ENCODE results near the gene TRIM72. TPM values are rescaled to one million over a fixed set of nuclear protein-coding genes. Genes with fewer than 3 reads are reported as not detected.
A peak's percentile ranks its signal among the peaks of the same experiment; 100 is the strongest.
"Not testable (repeated sequence)": the region's sequence is repeated elsewhere in the genome, so short reads cannot be mapped to it uniquely, and the experiment has no call there.

TRIM72 gene
- total RNA-seq, 4 donors from 2014 or later, result 0.15 to 0.17 TPM; not detected in 2

DNA sequence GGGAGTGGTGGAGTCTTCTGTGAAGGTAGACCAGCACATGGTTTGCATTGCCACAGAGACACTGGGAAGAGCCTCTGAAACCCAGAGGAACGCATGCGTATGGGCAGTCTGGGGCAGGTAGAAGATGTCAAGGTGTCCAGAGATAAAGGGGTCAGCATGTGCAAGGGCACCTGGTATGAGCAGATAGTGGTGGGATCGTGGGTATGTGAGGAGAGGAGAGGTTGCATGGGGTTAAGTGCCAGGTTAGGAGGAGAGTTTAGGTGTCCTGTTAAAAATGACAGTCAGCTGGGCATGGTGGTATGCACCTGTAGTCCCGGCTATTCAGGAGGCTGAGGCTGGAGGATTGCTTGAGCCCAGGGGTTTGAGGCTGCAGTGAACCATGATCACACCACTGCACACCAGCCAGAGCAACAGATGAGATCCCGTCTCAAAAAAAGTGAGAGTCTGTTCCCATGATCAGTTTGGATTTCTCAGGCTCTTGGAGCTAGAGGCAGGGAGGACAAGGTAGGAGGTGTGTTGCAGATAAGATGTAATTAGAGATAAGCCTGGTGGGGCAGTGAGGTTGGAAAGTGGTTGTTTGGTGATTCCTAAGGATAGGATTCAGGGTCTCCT is 14.4 kb upstream of the TRIM72 start:
- no peaks in the 10 kb centered on the region for H3K9me3 ChIP-seq
- no peak overlapping the region for H3K27ac ChIP-seq
- DNase-seq (ENCODE audit: low spot score in 2 of 2), result no peak
- peaks cover 24% of the 10 kb centered on the region for H3K36me3 ChIP-seq
- TF ChIP-seq POLR2AphosphoS5 (IDR thresholded peaks at IDR 0.05) (no peak), EP300 (IDR thresholded peaks at IDR 0.05) (no peak), POLR2A (IDR thresholded peaks at IDR 0.05) (no peak)
- TF ChIP-seq, protein P1, sequence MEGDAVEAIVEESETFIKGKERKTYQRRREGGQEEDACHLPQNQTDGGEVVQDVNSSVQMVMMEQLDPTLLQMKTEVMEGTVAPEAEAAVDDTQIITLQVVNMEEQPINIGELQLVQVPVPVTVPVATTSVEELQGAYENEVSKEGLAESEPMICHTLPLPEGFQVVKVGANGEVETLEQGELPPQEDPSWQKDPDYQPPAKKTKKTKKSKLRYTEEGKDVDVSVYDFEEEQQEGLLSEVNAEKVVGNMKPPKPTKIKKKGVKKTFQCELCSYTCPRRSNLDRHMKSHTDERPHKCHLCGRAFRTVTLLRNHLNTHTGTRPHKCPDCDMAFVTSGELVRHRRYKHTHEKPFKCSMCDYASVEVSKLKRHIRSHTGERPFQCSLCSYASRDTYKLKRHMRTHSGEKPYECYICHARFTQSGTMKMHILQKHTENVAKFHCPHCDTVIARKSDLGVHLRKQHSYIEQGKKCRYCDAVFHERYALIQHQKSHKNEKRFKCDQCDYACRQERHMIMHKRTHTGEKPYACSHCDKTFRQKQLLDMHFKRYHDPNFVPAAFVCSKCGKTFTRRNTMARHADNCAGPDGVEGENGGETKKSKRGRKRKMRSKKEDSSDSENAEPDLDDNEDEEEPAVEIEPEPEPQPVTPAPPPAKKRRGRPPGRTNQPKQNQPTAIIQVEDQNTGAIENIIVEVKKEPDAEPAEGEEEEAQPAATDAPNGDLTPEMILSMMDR (IDR thresholded peaks at IDR 0.05), result no peak
- WGBS, result 90% methylated on average over 5 of the region's 5 CpGs
- H3K4me1 ChIP-seq, result peaks cover 54% of the 10 kb centered on the region
- H3K27me3 ChIP-seq, result no peaks in the 10 kb centered on the region
- no peak overlapping the region for H3K4me3 ChIP-seq

DNA sequence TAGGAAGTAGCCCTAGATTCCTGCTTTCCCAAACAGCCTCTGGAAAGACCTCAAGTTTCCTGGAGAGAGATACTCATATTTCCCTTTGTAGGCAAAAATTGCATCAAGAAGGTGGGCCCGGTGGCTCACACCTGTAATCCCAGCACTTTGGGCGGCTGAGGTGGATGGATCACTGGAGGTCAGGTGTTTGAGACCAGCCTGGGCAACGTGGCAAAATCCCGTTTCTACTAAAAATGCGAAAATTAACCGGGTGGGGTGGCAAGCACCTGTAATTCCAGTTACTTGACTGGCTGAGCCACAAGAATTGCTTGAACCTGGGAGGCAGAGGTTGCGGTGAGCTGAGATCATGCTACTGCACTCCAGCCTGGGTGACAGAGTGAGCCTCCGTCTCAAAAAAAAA is 13.8 kb upstream of the TRIM72 start:
- H3K9me3 ChIP-seq, result not testable (repeated sequence)

DNA sequence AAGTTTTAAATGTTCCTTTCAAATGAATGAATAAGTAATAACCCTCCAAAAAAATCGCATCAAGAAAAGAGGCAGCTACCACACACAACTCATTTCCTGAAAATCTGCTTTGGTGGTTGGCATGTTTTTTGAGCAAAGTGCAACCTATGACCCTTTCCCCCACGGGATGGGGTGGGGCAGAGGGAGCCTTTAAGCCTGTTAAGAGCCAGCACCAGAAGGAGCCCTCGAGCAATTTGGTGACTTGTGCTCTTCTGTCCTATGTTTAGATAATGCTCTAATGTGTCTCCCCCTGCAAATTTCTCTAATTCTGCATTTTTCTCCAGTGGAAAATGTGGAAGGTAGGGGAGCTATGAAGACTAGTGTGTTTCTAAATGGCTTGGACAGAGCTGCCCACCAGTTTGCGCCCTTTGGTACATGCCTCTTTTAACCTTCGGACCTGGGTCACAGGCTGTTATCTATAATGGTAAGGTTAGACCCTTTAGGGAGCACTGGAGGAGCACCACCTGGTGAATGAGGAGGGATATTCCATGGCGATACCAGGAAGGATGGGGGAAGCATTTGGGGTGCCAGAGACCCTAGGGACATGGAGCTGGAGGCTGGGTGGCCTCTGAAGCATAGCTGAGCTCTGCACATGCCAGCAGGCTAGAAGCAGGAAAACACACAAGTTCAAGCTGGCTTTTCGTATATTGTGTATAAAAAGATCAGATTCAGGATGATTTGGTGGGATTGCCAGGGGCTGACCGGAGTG is 12.9 kb upstream of the TRIM72 start:
- Histone ChIP-seq H3K4me3 (peak overlapping the region; percentile 69), H3K27ac (peak overlapping the region; percentile 15), H3K4me1 (peaks cover 54% of the 10 kb centered on the region), H3K36me3 (peaks cover 10% of the 10 kb centered on the region), H3K9me3 (no peaks in the 10 kb centered on the region), H3K27me3 (no peaks in the 10 kb centered on the region)
- TF ChIP-seq POLR2AphosphoS5 (IDR thresholded peaks at IDR 0.05), result no peak
- no peak for TF ChIP-seq EP300 (IDR thresholded peaks at IDR 0.05)
- TF ChIP-seq POLR2A (IDR thresholded peaks at IDR 0.05), result no peak
- TF ChIP-seq, protein P1 (IDR thresholded peaks at IDR 0.05), result no peak
- WGBS, result 44% methylated on average over 8 of the region's 8 CpGs
- no peak for DNase-seq (ENCODE audit: low spot score in 2 of 2)

More for the DNA sequence above, 13.8 kb upstream of the TRIM72 start:
- not testable (repeated sequence) for H3K27ac ChIP-seq; DNase-seq (ENCODE audit: low spot score in 2 of 2); H3K27me3 ChIP-seq; H3K4me3 ChIP-seq
- H3K4me1 ChIP-seq, result peaks cover 54% of the 10 kb centered on the region
- WGBS, result 83% methylated on average over 8 of the region's 8 CpGs
- peaks cover 18% of the 10 kb centered on the region for H3K36me3 ChIP-seq

DNA sequence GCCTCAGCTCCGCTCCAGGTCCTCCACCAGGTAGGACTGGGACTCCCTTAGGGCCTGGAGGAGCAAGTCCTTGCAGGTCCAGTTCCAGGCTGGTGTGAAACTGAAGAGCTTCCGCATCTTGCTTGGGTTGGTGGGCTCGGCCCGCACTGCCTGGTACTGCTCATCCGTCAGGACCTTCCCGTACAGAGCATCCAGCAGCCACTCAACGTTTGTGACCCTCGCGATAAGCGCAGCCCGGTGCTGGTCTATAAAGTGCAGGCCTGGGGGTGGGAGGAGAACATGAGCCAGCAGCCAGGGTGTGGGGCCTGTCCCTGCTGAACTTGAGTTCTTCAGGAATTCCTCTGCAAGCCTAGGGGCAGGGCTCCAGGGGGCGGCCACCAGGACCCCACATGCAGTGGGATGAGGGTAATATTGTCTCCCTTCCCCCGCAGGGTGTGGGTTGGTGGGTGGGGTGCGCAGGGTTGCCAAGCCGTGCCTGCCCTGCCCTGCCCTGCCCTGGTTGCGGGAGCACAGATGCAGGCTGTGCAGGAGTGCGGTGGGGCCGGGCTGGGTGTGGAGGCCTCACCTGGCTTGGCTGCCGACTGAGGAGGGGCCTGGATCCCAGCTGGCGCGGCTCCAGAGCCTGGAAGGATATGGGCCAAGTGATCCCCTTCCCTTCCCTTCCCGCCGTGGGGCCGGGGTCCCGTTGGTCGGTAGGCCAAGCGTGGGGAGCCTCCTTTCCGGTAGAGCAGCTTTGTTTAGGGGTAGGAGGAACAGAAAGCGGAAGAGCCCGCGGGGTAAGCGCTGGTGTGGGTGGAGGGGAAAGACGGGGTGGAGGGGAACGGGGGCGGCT is 12.1 kb upstream of the TRIM72 start:
- 2% methylated on average over 9 of the region's 35 CpGs for WGBS

More for the DNA sequence above, 12.1 kb upstream of the TRIM72 start:
- H3K4me3 ChIP-seq, result peak overlapping the region; percentile 69
- peak in 1 of 3 donors; percentile 6 for TF ChIP-seq POLR2AphosphoS5 (IDR thresholded peaks at IDR 0.05)
- TF ChIP-seq, protein P1 (IDR thresholded peaks at IDR 0.05), result no peak
- H3K27me3 ChIP-seq, result no peaks in the 10 kb centered on the region
- H3K36me3 ChIP-seq, result peaks cover 2% of the 10 kb centered on the region
- H3K4me1 ChIP-seq, result peaks cover 54% of the 10 kb centered on the region
- DNase-seq (ENCODE audit: low spot score in 2 of 2), result peak in 1 of 2 donors; percentile 79
- H3K27ac ChIP-seq, result peak overlapping the region; percentile 77
- H3K9me3 ChIP-seq, result no peaks in the 10 kb centered on the region
